Adrenal gland (tissue), 12 donors: ENCODE results near the gene COL4A1. TPM values are rescaled to one million over a fixed set of nuclear protein-coding genes. Genes with fewer than 3 reads are reported as not detected.

Experiments
- DNase-seq, 7 donors: peaks; one replicate each; pipeline ENCODE4 v3.0.0-alpha.2; 2019 to 2020
- H3K27ac ChIP-seq, 5 donors: fragments of 200-600 bp; sonication (generic) in 4 of 5; 1 replicate in 3 of 5; 2 replicates in 2 of 5; pipeline versions ENCODE4 v1.5.1 to v1.8.0; 2016 to 2020; ENCODE audit warnings: mild to moderate bottlenecking in 1 of 5
- H3K27me3 ChIP-seq: fragments of 200-600 bp; 2 replicates; pipeline ENCODE4 v1.8.0; 2021
- H3K36me3 ChIP-seq, 2 donors: fragments of 200-600 bp; replicated peaks in 1 of 2; 1 replicate in 1 of 2; 2 replicates in 1 of 2; pipeline versions ENCODE4 v1.5.1 to v1.8.0; 2018 to 2022
- H3K4me1 ChIP-seq, 2 donors: fragments of 200-600 bp; replicated peaks in 1 of 2; 1 replicate in 1 of 2; 2 replicates in 1 of 2; pipeline versions ENCODE4 v1.5.1 to v1.8.0; 2018 to 2021
- H3K4me3 ChIP-seq, 4 donors: fragments of 200-600 bp; sonication (generic) in 3 of 4; one replicate each; pipeline ENCODE4 v1.5.1; 2016 to 2018
- H3K9me3 ChIP-seq, 3 donors: fragments of 200-600 bp; sonication (generic) in 1 of 3; replicated peaks in 1 of 3; 1 replicate in 2 of 3; 2 replicates in 1 of 3; pipeline versions ENCODE4 v1.5.1 to v1.8.0; 2016 to 2021
- POLR2A ChIP-seq, 2 donors: fragments of 450-650 bp; IDR thresholded peaks; one replicate each; pipeline ENCODE4 v1.6.1; 2017; ENCODE audit warnings: antibody characterized with exemption in 2 of 2, mild to moderate bottlenecking in 2 of 2, moderate library complexity in 1 of 2
- WGBS, 4 donors: extraction: QIAGEN DNeasy Blood & Tissue Kit in 2 of 4; methylation state at CpG; one replicate each; pipeline versions ENCODE4 v1.1.5 to v1.1.7; 2013 to 2017; 5-methylcytosine and 5-hydroxymethylcytosine counted together
- intact Hi-C, 2 donors: fragments of 100-400 bp; cut with DNase I; formaldehyde crosslinking; loops; one replicate each; pipeline versions ENCODE4 v1.14.1 to v1.15.0; 2022 to 2023
- polyA plus RNA-seq, 3 donors: library from polyadenylated mRNA; stranded (reverse); fragments of 200-250 nt in 2 of 3; fragments of 350-450 nt in 1 of 3; fragmentation: Illumina TruSeq in 1 of 3; extraction: RNeasy Lipid Tissue Mini Kit (QIAGEN cat#74804) in 1 of 3; gene quantifications; one replicate each; pipeline ENCODE4 v1.2.3, GENCODE V29; 2013 to 2014
- total RNA-seq, 9 donors: library from RNA; depleted of rRNA in 4 of 9; stranded (reverse); fragments of >200 nt in 4 of 9; fragments of 120-200 nt in 1 of 9; fragmentation: NEBNext Ultra II Directional in 1 of 9; extraction: Animal tissue kit (Norgen Biotek cat#: 25700) in 1 of 9; gene quantifications; one replicate each; pipeline versions ENCODE4 v1.1.0 to v1.2.4, GENCODE V29; 2013 to 2023
- TF ChIP-seq, protein P1 (sequence below), 6 experiments: fragments of 450-650 bp in 4 of 6; fragments of 200-600 bp in 2 of 6; sonication (generic) in 1 of 6; IDR thresholded peaks; 1 replicate in 5 of 6; 2 replicates in 1 of 6; pipeline versions ENCODE4 v1.5.1 to v1.8.0; 2016 to 2021; ENCODE audit warnings: antibody characterized with exemption in 6 of 6, mild to moderate bottlenecking in 2 of 6, moderate library complexity in 1 of 6
- donor health status: healthy with polysubstance abuse.
- donor health status: Bipolar disorder and iron deficiency.
- donor health status: DM: yes; HTN: yes; CAD: no.
- donor health status: DM: no; HTN: no; CAD: no.
- donor health status: DM: no; HTN: no; CAD: no.
- donor health status: DM: yes; HTN: yes; CAD: no.

COL4A1 gene
- total and polyA plus RNA-seq, 12 donors, result 62.4 to 364 (median 183) TPM

DNA sequence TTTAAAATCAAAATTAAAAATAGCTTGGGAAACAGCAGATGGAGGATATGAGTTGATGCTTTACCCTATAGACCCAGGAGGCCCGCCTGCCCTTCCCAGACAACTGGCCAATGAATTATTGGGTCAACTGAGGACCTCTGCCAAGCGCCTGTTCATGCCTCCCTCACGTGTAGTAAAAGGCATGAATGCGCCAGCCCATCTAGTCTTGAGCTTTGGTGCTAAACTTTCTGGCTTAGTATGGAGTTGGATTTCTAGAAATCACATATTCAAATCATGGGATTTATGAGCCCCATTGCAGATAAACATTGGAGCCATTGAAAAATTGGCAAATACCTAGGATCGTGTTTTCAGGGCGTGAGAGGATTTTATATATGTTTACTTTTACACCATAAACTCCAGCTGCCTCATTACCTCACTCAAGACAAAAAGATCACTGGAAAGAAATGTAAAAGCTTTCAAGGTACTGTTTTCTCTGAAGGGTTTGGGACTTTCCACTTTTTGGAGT, 47.2 kb upstream of the COL4A1 start:
- intact Hi-C loops, result no loop called here

DNA sequence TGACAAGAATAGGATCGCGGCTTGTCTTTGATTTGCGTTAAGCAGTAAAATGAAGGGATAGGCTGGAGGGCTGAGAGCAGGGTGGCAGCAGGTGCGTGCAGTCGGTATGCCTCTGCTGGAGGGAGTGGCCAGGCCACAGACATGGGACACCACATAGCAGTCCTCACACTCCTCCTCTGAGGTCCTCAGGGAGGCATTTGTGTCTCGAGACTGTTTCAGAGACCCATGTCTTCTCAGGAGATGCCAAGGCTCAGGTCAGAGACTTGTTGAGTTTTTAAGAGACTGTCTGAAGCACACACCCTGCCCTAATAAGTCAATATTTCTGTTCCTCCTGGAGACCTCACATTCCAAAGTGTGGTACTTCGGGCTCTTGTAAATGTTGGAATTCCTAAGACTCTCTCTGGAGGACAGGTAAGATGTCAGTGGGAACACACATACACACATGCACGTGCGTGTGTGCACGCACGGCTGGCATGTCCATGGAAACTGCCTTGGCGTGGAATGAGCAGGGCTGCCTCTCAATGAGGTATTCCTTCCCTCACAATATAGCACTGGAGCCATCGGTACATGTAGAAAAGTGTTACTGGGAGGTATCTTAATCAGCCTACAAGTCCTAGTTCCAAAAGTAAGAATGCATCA, 46.5 kb upstream of the COL4A1 start:
- Histone ChIP-seq H3K4me3 (no peak overlapping the region), H3K27ac (no peak overlapping the region), H3K4me1 (peaks cover 0 to 8% of the 10 kb centered on the region in 2 donors), H3K36me3 (no peaks in the 10 kb centered on the region), H3K27me3 (no peaks in the 10 kb centered on the region), H3K9me3 (no peaks in the 10 kb centered on the region)
- WGBS, 4 donors, result 88 to 95% (median 93%) methylated on average over 12 to 13 of the region's 13 CpGs
- no peak for DNase-seq
- TF ChIP-seq, protein P1, sequence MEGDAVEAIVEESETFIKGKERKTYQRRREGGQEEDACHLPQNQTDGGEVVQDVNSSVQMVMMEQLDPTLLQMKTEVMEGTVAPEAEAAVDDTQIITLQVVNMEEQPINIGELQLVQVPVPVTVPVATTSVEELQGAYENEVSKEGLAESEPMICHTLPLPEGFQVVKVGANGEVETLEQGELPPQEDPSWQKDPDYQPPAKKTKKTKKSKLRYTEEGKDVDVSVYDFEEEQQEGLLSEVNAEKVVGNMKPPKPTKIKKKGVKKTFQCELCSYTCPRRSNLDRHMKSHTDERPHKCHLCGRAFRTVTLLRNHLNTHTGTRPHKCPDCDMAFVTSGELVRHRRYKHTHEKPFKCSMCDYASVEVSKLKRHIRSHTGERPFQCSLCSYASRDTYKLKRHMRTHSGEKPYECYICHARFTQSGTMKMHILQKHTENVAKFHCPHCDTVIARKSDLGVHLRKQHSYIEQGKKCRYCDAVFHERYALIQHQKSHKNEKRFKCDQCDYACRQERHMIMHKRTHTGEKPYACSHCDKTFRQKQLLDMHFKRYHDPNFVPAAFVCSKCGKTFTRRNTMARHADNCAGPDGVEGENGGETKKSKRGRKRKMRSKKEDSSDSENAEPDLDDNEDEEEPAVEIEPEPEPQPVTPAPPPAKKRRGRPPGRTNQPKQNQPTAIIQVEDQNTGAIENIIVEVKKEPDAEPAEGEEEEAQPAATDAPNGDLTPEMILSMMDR (IDR thresholded peaks at IDR 0.05), result no peak
- TF ChIP-seq POLR2A (IDR thresholded peaks at IDR 0.05), result no peak
- intact Hi-C loops, result no loop called here

More for the DNA sequence above, 47.2 kb upstream of the COL4A1 start:
- TF ChIP-seq, protein P1 (IDR thresholded peaks at IDR 0.05), result no peak
- TF ChIP-seq POLR2A (IDR thresholded peaks at IDR 0.05), result no peak
- WGBS, 4 donors, result 87 to 94% (median 89%) methylated on average over 6 of the region's 6 CpGs
- Histone ChIP-seq H3K4me3 (no peak overlapping the region), H3K4me1 (peaks cover 0 to under 1% of the 10 kb centered on the region in 2 donors), H3K27me3 (no peaks in the 10 kb centered on the region), H3K9me3 (no peaks in the 10 kb centered on the region), H3K27ac (no peak overlapping the region), H3K36me3 (no peaks in the 10 kb centered on the region)
- DNase-seq, result no peak

DNA sequence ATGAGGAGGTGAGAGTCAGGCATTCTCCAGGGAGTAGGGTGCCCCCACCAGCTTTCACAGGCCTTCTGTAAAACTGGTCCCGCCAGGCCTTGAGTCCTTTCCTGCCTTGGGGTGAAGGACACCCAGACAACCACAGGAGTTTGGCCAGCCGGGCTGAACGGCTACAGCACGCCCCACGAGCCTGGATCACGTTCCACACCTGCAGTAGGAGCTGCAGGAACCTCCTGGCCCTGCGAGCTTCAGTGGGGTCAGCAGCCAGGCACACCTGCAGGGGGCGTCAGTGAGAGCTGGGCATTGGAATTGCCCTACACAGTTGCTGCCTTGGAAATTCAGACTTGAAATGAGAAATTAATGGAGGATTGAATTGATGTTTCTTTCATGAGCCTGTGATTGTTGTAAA, 45.8 kb upstream of the COL4A1 start:
- intact Hi-C loops, result no loop called here
- H3K27ac ChIP-seq, result no peak overlapping the region
- peaks cover 0 to 15% of the 10 kb centered on the region in 2 donors for H3K4me1 ChIP-seq
- 74 to 88% (median 83%) methylated on average over 8 of the region's 8 CpGs; no CpG with 5 or more reads in 1 of the 4 donors for WGBS, 4 donors
- DNase-seq, result no peak
- H3K36me3 ChIP-seq, result no peaks in the 10 kb centered on the region
- no peaks in the 10 kb centered on the region for H3K27me3 ChIP-seq
- TF ChIP-seq POLR2A (IDR thresholded peaks at IDR 0.05), result no peak
- TF ChIP-seq, protein P1 (IDR thresholded peaks at IDR 0.05), result no peak
- H3K9me3 ChIP-seq, result no peaks in the 10 kb centered on the region
- H3K4me3 ChIP-seq, result no peak overlapping the region

DNA sequence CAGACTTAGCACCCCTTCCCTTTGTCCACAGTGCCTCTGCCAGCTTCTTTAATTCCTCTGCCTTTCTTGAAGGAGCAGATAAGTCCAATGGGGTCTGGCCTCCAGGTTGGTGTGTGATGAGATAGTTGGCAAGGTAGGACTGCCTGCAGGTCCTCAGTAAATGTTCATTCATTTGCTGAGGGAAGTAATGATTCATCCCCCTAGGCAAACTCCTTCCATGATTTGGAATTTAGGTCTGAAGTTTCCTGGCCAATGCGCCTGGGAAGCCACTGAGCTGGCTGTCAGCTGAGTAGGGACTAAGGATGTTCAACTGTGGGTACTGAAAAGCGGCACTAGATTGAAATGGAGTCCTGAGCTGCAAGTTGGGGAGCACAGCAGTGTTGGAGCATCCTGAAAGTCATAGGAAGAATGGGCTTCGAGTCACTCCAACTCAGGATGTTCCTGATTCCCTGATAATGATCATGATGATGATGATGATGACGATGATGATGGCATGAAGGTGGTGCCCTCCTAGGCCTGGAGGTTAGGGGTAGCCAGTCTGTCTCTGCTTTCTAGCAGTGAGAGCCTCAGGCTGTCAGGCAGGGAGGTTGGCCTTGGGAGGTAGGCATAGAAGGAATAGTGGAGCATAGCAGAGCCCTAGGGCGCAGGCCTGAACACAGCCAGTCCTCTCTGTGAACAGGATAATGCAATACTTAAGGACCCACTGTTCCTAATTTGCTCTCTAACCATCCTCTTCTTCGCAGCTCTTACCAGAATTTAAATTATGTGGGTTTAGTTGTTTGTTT, 44.9 kb upstream of the COL4A1 start:
- H3K4me3 ChIP-seq, result no peak overlapping the region
- 92 to 96% (median 94%) methylated on average over 6 of the region's 6 CpGs for WGBS, 4 donors
- no peaks in the 10 kb centered on the region for H3K9me3 ChIP-seq
- intact Hi-C loops, result no loop called here
- H3K27me3 ChIP-seq, result no peaks in the 10 kb centered on the region
- H3K27ac ChIP-seq, result no peak overlapping the region
- H3K4me1 ChIP-seq, result peaks cover 0 to 23% of the 10 kb centered on the region in 2 donors
- no peaks in the 10 kb centered on the region for H3K36me3 ChIP-seq
- DNase-seq, result no peak
- TF ChIP-seq POLR2A (IDR thresholded peaks at IDR 0.05), result no peak
- TF ChIP-seq, protein P1 (IDR thresholded peaks at IDR 0.05), result no peak
